Fibroblast of skin of back (primary cell): ENCODE results near the gene CCDC60.

Experiments
- DNase-seq: peaks from one replicate; pipeline ENCODE4 v3.0.0-alpha.2; 2013

Gene CCDC60

DNA sequence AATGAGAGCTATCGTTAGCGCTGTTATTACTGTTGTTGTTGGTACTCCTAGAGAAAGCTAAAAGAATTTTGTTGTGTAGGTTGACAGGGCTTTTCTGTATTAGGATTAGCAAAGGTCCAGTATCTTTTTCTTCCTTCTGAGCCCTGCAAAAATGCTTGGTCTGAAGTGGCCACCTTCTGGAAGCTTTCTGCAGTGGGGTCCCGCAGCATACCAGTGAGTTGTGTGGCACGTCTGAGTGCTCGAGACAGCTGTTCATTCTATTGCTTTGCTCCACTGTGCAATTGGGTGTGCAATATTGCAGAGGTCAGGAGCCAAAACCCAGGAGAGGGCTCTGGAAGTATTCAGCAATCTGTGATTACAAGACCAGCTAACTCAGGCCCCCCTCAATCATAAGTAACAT lies 57.1 kb downstream of the CCDC60 start:
- no peak for DNase-seq

DNA sequence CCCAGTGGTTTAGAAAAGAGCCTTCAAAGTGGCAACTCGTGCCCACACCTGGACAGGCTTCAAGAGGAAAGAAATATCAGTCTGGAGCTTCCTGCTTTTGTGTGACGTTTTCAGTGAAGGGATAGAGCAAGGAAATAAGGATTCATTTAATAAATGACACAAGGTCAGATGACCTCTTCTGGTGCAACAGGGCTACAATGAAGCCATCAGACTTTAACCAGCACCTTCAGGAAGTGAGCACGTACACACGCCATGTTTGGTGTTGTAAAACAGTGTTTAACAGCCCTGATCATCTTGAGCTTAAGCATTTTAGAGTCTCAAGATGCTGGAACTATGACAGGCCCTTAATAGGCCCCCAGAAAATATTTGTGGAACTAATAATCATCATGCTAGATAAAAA lies 59.1 kb downstream of the CCDC60 start:
- DNase-seq: no peak

DNA sequence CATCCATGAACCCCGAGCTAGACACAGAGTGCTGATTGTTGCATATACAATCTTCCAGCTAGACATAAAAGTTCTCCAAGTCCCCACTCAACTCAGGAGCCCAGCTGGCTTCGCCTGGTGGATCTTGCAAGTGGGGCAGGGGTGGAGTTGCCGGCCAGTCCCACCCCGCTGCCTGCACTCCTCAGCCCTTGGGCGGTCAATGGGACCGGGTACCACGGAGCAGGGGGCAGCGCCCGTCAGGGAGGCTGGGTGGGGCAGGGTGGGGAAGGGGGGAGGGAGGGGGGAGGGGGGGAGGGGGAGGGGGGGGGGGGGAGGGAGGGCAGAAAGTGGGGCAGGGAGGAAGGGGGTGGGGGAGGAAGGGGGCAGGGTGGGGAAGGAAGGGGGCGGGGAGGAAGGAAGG lies 63.0 kb downstream of the CCDC60 start:
- no peak for DNase-seq

DNA sequence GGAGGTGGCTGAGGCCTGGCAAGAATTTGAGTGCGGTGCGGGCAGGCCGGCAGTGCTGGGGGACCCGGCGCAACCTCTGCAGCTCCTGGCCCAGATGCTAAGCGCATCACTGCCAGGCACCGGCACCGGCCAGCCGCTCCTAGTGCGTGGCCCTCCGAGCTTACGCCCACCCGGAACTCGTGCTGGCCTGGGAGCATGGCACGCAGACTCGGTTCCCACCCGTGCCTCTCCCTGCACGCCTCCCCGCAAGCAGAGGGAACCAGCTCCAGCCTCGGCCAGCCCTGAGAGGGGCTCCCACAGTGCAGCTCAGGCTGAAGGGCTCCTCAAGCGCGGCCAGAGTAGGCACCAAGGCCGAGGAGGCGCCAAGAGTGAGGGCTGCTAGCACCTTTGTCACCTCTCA lies 63.7 kb downstream of the CCDC60 start:
- no peak for DNase-seq

DNA sequence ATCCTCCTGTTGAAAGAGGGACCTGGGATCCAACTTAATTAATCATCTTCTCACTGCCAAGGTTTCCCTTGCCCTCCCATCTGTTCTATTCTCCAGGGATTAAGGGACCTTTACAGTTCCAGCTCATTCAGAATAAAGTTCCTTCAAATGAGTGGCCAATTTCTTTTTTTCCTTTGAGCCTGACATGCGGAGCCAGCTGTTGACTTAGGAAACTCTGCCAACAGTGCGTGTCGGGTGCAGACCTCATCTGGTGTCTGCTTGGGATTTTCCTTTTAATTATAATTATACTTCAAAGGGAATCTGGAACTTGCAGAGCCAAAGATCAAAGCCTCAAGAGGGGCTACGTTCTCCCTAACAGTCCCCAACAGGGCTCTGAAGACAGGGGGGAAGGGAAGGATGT lies 64.8 kb downstream of the CCDC60 start:
- no peak for DNase-seq

DNA sequence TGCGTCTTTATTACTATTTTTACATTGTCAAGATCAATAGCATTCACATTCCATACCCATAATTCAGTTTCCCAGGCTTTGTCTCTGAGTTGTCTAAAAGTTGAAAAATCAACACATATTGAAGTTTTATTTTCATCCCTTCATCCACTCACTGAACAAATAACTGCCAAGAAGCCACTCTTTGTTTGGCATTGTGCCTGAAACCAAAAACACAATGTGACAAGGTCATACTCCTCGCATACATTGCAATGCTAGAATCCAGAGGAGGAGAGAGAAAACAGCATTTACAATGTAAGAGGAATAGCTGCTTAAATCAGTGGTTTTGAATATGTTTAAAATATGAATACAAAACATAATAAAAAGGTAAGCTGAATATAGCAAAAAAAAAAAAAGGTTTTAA lies 71.8 kb downstream of the CCDC60 start:
- DNase-seq: no peak

DNA sequence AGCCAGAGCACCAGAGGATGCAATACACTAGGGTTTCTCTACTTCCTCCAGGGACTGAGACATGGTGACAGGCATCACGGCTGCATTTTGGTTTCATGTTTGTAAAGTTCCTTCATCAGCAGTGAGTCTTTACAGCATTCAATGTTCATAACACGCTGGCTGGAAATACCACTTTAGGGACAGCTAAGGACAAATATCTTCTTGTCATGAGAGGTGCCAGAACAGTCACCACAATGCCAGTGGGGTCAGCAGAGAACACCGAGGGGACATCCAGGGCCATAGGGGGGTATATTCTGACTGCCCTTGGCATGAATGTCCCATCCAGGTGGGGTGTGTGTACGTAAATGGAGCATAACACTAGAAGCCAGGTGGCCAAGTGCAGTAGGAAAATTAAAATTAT lies 72.3 kb downstream of the CCDC60 start:
- DNase-seq: no peak

DNA sequence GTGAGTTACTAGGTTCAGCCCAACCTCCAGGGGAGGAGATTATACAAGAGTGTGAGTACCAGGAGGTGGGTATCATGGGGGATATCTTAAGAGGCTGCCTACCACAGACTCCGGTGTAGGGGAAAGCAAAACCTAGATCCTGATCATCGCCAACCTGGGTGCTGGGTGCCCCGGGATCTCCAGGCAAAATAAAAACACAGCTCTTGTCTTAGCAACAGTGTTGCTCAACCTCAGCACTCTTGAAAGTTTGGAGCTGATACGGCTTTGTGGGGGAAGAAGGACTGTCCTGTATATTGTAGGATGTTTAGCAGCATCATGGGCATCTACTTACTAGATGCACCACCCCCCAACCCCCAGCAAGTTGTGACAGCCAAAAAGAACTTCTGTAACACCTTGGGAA lies 74.5 kb downstream of the CCDC60 start:
- no peak for DNase-seq

DNA sequence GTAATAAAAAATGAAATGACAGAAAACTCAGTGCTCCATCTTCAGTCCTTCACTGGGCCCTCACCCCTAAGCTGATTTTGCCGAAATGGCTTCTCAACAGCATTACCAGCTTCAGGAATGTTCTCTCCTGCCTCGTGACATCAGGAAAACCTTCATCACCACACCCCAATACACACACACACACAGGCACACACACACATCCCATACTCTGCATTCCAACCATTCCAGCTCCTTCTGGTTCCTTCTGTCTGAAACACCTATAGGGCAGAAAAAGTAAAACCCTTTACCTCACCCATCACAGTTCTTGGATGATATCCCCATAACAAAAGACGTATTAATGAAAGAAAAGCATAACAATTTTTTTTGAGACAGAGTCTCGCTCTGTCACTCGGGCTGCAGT lies 75.9 kb downstream of the CCDC60 start:
- no peak for DNase-seq

DNA sequence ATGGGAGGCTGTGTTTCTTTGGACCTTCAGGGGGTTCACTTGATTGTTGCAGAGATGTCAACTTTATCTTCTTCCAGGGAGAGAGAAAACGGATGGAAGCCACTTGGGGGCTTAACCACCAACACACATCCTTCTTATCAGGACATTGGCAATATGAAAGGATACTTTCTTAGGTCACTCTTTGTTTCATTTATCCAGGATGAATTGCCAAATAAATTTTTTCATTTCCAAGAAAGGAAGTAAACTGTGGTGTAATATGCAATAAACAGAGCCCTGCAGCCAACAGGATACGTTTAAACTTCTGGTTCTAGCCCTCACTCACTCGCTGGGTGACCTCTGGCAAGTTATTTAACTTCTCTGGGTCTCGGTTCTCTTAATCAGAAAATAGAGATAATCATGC lies 77.8 kb downstream of the CCDC60 start:
- no peak for DNase-seq

DNA sequence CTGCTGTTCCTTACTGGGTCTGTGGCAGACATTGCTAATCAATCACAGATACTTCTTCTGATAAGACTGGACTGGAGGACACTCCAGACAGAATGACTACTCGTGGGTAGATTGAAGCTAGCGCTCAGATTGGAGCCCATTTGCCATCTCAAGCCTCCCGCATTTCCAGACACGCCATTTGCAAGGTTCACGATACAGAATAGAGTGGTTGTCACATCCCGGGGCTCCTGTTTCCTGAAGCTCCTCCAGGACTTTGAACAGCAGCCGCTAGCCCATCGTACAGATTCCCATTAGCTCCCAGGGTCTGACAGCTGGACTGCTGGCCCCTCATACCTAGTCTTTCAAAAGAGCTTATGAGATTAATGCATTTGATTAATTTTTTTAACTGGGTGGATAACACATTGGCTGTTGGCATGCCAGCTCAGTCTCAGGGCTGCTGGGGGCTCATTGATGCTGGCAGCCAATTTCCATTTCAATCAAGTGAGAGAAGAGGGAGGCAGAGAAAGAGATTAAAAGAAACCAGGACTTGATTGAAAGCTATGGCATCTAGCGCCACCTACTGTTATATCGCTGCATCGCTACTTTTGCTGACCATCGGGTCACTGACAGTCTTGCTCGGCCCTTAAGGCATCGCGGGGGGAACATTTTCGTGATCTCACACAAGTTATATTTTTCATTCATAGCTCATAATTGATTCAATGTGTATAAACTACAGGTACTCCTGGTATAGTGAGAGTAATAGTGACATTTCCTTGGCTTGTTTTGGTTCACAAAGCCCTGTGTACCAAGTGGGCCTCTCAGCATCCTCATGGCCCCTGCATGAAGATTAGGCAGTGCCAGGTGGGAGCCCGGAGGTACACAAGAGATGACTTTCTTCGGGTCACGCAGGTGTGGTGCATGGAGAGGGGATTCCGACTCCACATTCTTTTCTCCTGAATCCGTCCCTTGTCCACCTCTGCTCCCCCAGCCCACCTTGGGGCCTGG lies 78.6 kb downstream of the CCDC60 start:
- DNase-seq: peak; percentile 48

DNA sequence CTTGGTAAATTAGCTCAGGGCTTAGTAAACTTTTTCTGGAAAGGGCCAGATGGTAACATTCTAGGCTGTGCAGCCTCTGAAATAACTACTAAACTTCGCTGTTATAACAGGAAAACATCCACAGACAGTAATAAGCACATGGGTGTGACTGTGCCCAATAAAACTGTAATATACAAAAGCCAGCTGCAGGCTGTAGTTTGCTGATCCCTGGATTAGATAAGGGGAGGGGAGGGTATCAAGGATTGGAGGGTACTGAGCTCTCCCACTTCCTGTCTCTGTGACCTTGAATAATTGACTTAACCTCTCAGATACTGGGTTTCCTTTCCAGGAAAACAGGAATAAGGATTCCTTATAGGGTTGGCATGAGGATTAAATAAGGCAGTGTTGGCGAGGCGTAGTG lies 81.2 kb downstream of the CCDC60 start:
- no peak for DNase-seq

DNA sequence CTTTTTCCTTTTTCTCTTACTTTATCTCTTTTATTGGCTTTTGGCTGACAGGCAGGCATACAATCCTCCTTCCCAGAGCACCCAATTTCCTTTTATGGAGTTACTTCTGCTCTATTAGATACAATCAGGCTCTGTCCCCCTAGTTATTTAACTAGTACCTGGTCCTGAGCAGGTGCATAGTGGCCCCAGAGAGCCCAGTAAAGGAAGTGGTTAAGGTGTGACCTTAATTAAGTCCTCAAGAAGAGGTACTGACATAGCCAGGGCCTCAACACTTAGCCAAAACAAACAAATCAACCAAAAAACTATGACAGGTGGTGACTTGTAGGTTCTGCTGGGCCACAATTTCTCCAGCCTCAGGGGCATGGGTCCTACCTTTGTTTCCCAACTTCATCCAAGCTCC lies 82.9 kb downstream of the CCDC60 start:
- no peak for DNase-seq

DNA sequence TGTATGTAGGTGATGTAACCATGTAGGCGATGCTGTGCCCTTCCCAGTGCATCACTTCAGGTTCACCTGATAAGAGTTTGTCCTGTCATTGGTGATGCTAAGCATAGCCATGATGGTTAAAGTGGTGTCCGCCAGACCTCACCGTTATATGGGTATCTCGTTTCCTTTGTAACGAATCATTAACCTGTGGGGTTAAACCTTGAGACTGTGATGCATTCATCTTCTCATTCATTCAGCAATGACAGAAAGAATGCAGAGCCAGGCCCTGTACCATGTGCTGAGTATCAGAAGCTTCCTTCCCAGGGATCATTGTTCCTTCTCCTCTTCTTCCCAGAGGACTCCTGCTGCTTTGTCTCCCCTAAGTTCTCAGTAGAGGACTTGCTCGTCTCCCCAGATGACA lies 84.9 kb downstream of the CCDC60 start:
- no peak for DNase-seq

DNA sequence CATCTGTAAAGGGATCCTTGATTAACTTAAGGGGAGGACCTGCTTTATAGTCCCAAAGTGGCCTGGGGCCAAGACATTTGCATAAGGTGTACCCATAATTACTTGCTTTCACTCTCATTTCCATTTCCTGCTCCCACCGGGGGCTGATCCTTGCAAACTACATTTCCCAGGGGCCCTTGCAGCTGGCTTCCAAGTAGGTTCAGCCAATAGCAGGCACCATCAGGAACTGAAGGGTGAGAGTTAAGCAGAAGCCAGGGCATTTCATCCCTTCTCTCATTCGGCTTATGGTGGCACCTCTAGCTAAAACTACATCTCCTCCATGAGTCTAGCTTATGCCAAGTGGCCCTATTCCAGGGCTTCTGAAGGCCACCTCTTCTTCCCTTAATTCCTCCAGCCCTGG lies 88.8 kb downstream of the CCDC60 start:
- no peak for DNase-seq

DNA sequence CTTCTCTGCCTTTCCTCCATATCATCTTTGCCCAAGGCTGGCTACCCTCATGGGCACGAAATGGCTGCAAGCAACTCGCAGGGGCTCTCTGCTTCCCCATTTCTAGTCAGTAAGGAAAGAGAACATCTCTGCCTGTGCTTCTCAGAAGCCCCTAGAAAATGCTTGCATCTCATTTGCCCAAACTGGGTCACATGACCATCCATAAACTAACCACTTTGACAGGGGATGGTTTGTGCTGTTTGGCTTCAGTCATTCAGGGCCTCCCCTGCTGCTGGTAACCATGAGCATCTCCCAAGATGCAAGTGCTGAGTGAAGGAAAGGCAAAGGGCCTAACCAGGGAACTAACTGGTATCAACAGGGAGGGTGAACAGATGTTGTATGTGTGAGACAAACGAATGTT lies 91.1 kb downstream of the CCDC60 start:
- DNase-seq: no peak

DNA sequence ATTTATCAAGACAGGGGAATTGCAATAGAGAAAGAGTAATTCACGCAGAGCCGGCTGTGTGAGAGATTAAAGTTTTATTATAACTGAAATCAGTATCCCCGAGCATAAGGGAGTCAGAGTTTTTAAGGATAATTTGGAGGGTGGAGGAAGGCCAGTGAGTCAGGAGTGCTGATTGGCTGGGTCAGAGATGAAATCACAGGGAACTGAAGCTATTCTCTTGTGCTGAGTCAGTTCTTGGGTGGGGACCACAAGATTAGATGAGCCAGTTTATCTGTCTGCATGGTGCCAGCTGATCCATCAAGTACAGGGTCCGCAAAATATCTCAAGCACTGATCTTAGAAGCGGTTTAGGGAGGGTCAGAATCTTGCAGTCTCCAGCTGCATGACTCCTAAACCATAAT lies 96.6 kb downstream of the CCDC60 start:
- DNase-seq: no peak

DNA sequence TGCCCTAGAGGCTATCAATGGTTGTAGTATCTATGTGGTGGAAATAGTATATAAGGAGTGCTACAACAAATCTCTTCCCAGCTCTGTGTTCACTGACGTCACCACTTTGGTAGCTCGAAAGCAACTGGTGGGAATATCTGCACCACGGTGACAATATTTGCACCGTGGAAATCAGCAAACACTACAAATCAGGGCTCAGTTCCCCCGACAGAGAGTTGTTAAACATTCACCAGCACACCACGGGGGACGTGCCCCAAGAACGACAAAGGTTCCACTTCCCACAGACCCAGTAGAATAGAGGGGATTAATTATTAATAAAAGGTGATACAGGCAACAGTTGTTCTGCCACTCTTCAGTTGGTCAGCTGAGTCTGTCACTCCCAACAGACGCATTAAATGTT lies 98.4 kb downstream of the CCDC60 start:
- no peak for DNase-seq

DNA sequence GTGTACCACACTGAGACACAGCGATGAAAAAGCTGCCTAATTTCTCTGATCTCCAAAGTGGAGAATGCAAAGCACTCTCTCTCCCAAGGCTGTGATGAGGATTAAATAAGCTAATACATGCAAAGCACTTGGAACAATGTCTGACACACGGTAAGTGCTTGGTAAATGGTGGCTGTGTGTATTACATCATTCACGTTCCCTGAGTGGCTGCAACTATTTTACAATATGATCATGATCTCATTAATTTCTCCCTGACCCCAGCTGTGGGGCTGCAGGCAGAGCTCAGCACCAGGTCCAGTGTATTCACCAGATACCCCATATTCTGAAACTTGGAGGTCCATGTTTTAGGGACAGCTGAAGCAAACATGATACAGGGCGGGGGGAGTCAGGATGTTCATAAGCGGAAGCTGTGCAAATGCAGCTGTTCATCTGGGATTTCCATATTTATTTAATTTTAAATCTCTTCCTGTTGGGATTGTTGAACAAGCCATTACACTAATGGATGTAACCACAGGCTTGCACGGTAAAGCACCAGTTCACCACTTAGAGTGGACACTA lies 106.4 kb downstream of the CCDC60 start:
- no peak for DNase-seq

DNA sequence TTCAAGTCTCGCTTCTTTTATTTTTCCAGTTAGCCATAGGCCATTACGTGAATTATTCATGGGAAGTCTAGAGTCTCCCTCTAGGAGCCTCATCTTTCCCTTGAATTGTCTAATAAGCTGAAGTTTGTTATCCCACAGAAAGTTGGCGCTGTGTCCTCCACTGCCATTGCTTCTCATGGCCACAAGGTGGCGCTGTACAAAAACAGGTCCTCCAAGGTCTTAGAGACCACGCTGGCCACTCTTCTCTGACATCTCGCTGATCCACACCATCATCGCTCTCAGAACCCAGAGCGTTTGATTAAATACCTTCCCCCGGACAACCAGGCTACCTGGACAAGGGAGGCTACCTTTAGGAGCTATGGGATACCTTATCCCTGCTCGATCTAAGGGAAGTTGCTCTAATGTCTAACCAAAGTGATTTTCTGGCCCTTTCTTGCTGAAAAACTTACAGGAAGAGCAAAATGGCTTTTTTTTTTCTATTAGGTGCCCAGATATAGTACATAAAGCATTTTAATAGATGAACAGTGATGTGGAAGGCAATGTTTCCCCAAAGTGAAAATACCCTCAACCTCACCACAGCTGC lies 110.0 kb downstream of the CCDC60 start:
- peak; percentile 19 for DNase-seq

DNA sequence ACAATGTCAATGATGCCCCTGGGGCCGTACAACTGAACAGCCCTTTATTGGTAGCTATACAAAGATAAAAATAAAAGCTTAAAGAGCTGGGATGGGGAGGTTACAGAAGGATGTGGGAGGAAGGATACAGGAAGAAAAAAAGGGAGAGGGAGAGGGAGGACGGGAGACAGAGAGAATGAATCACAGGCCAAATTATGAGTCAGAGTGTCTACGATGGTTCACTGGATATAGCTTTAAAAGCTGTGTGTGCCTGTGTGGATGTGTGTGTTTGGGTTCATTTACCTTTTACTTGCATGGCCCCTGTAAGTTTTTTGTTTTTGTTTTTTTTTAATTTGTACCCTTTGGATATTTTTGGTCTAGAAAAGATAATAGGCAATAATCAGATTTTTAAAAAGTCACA lies 111.9 kb downstream of the CCDC60 start:
- no peak for DNase-seq

DNA sequence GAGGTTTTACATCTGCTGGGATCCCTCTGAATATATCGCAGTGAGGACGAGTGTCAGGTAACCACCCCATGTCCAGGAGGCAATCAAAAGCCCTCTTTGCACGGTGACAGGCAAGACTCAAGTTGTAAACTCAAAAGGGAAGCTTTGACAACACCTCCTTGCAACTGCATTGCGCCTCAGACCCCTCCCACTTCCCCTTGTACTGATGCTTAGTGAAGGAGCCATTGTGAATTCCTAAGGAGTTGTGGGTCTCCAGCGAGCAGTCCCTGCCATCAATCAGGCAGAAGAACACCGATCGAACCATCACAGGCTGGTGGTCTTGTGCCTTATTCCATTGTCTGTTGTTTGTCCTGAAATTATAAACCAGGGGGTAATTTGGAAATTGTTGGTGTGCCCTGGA lies 112.6 kb downstream of the CCDC60 start:
- no peak for DNase-seq

DNA sequence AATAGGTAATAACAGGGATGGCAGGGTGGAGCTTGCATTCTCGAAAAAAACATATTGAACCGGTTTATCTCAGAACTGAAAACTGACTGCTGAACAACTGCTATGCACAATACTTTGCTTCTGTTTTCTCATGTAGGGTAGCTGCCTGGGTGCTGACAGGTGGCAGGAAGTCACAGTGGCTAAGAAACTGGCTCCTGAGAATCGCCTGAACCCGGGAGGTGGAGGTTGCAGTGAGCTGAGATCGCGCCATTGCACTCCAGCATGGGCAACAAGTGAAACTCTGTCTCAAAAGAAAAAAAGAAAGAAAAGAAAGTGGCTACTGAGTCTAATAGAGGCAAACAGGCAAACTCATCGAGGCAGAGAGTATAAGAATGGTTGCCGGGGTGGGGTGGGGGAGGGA lies 113.1 kb downstream of the CCDC60 start:
- DNase-seq: no peak

DNA sequence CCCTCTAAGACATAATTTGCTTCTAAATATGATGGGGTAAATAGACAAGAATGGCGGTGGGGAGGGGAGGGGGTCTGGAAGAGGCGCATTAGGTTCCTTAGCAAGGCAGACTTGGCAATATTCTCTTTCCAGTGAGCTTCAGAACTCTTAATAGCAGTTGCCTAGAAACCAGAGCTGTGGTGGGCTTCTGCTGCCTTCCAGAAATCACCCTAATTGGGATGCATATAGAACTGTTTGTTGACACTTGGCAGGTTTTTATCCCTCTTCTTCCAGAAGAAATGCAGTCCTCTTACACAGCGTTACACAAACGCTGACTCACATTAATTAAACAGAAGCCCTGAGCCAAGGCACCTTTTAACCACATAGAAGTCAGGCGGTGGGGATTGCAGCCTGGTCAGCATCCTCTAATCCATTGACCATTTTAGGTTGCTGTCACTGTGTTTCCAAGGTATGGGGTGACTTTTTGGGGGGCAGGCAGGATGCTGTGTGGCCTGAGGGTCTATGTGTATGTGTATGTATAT lies 114.1 kb downstream of the CCDC60 start:
- no peak for DNase-seq
